Rectal smooth muscle tissue (tissue), 1 donor: Measurements from ENCODE around the gene EIF2B5.
"Not testable (repeated sequence)": the region's sequence is repeated elsewhere in the genome, so short reads cannot be mapped to it uniquely, and the experiment has no call there.

Source experiments
- H3K27ac ChIP-seq: one replicate; pipeline ENCODE4 v1.7.0; 2013; ENCODE audit warnings: low read depth, low read length, inconsistent platforms
- H3K27me3 ChIP-seq: one replicate; pipeline ENCODE4 v1.7.0; 2013; ENCODE audit warnings: low read length; ENCODE audit not compliant: control insufficient read depth, insufficient read depth
- H3K36me3 ChIP-seq: one replicate; pipeline ENCODE4 v1.7.0; 2013; ENCODE audit warnings: low read length; ENCODE audit not compliant: control insufficient read depth, insufficient read depth
- H3K4me1 ChIP-seq: one replicate; pipeline ENCODE4 v1.7.0; 2013; ENCODE audit warnings: low read length; ENCODE audit not compliant: control insufficient read depth, insufficient read depth
- H3K4me3 ChIP-seq: one replicate; pipeline ENCODE4 v1.7.0; 2013; ENCODE audit warnings: low read length
- H3K9ac ChIP-seq: one replicate; pipeline ENCODE4 v1.7.0; 2013; ENCODE audit warnings: low read length

Gene EIF2B5

GRCh38 chr3:184132945-184133344, 2.2 kb upstream of the EIF2B5 start:
- H3K27ac ChIP-seq: no peak overlapping the region

DNA sequence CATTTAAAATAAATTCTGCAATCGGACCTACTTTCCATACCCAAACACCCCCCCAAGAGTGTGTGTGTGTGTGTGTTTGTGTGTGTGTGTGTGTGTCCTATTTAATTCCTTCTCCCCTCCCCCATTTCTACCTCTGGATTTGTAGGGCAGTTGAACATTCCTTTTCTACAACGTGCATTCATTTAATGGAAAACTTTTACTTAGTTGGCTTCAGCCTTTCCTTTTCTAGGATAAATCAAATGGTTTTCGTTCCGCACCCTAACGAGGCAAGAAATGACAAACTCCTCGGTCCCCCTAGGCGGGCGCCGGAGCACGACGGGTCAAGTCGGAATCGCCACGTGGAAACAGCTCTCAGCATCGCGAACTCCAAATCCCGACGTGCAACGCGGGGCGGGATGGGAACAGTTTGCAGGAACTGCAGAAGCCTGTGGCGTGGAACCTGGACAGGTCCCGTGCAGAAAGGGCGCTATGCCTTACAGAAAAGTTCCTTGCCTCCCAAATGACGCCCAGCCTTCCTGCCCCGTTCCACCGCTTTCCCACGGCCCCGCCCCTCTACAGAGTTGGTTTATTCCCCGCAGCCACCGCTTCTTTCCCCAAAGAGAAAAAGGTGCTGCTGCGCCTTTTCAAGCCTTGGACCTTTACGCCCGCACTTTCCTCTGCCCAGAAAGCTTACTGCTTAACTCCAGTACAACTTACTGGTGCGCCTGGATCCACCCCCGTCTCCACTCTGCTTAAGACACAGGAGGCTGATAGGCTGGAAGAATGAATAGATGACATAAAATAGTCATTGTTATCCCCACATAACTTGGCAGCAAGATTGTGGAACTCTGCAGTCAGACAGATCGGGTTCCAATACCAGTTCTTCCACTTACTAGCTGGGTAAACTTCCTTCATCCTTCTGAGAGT, 1.1 kb upstream of the EIF2B5 start:
- H3K4me3 ChIP-seq: peak overlapping the region; percentile 88
- peaks cover 6% of the 10 kb centered on the region for H3K4me1 ChIP-seq
- no peaks in the 10 kb centered on the region for H3K27me3 ChIP-seq
- peak overlapping the region; percentile 86 for H3K27ac ChIP-seq
- peak overlapping the region; percentile 87 for H3K9ac ChIP-seq
- H3K36me3 ChIP-seq: no peaks in the 10 kb centered on the region

More at GRCh38 chr3:184132945-184133344, 2.2 kb upstream of the EIF2B5 start:
- H3K36me3 ChIP-seq: no peaks in the 10 kb centered on the region
- H3K9ac ChIP-seq: no peak overlapping the region
- H3K4me1 ChIP-seq: peaks cover 6% of the 10 kb centered on the region
- no peaks in the 10 kb centered on the region for H3K27me3 ChIP-seq
- H3K4me3 ChIP-seq: no peak overlapping the region

DNA sequence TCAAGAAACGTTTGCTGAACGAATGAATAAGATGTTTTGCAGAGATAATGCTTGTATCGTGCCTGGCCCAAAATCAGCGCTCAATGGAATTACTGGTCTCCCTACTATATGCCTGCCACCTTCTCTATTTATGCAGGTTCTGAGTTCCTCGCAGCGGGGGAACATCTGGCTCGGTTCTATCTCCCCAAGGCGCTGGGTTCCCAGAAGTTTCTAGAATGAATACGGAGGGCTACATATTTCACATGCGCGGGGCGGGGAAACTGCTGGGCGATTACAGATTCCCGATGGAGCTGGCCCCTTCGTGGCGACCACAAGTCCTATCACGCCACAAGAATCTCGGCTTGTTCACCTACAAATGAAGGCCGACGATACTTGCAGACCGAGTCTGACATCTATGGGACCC, 411 bp upstream of the EIF2B5 start:
- H3K36me3 ChIP-seq: no peaks in the 10 kb centered on the region
- H3K9ac ChIP-seq: peak overlapping the region; percentile 87
- H3K27me3 ChIP-seq: no peaks in the 10 kb centered on the region

GRCh38 chr3:184135911-184136260, 728 bp downstream of the EIF2B5 start:
- Histone ChIP-seq H3K27ac (peak overlapping the region; percentile 86), H3K36me3 (peaks cover 6% of the 10 kb centered on the region)

More for the DNA sequence above, 411 bp upstream of the EIF2B5 start:
- H3K27ac ChIP-seq: peak overlapping the region; percentile 86
- H3K4me1 ChIP-seq: peaks cover 6% of the 10 kb centered on the region
- H3K4me3 ChIP-seq: peak overlapping the region; percentile 88

DNA sequence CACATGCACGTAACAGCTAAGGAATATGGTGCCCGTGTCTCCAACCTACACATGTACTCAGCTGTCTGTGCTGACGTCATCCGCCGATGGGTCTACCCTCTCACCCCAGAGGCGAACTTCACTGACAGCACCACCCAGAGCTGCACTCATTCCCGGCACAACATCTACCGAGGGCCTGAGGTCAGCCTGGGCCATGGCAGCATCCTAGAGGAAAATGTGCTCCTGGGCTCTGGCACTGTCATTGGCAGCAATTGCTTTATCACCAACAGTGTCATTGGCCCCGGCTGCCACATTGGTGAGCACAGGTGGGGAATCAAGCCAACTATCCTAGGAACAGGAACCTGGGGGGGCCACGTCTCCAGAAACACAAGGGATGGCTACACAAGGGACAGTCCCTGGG, 5.3 kb downstream of the EIF2B5 start:
- H3K27ac ChIP-seq: no peak overlapping the region
- no peak overlapping the region for H3K9ac ChIP-seq
- peaks cover 44% of the 10 kb centered on the region for H3K36me3 ChIP-seq
- H3K27me3 ChIP-seq: no peaks in the 10 kb centered on the region
- H3K4me3 ChIP-seq: no peak overlapping the region
- H3K4me1 ChIP-seq: peaks cover 6% of the 10 kb centered on the region

More at GRCh38 chr3:184135911-184136260, 728 bp downstream of the EIF2B5 start:
- H3K27me3 ChIP-seq: no peaks in the 10 kb centered on the region
- peak overlapping the region; percentile 88 for H3K4me3 ChIP-seq
- peaks cover 6% of the 10 kb centered on the region for H3K4me1 ChIP-seq
- H3K9ac ChIP-seq: peak overlapping the region; percentile 47

- H3K4me3 ChIP-seq: no peak overlapping the region
- H3K4me1 ChIP-seq: no peaks in the 10 kb centered on the region
- no peaks in the 10 kb centered on the region for H3K27me3 ChIP-seq
- no peak overlapping the region for H3K27ac ChIP-seq
- H3K9ac ChIP-seq: no peak overlapping the region
- peaks cover 49% of the 10 kb centered on the region for H3K36me3 ChIP-seq
These were observed 7.0 kb downstream of the EIF2B5 start for GRCh38 chr3:184142199-184142598.

- Histone ChIP-seq H3K9ac (no peak overlapping the region), H3K4me1 (no peaks in the 10 kb centered on the region), H3K4me3 (no peak overlapping the region), H3K27ac (no peak overlapping the region), H3K36me3 (peaks cover 49% of the 10 kb centered on the region), H3K27me3 (no peaks in the 10 kb centered on the region)
These were observed 8.2 kb downstream of the EIF2B5 start for GRCh38 chr3:184143327-184143726.

DNA sequence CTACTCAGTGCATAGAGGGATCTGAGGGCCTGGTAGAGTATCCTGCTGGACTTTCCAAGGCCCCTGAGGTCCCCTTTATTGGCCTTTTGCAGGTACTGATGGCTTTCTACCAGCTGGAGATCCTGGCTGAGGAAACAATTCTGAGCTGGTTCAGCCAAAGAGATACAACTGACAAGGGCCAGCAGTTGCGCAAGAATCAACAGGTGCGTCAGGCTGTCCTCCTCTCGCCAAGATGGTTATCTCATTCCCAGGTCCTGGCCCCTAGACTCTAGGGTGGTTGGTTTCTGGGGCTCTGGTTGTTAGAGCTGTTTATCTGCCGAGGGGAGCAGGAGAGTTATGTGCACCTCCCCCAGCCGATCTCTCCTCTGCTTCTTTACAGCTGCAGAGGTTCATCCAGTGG, 9.3 kb downstream of the EIF2B5 start:
- H3K27me3 ChIP-seq: no peaks in the 10 kb centered on the region
- no peak overlapping the region for H3K9ac ChIP-seq
- H3K4me1 ChIP-seq: no peaks in the 10 kb centered on the region
- H3K4me3 ChIP-seq: no peak overlapping the region
- peaks cover 49% of the 10 kb centered on the region for H3K36me3 ChIP-seq
- no peak overlapping the region for H3K27ac ChIP-seq

DNA sequence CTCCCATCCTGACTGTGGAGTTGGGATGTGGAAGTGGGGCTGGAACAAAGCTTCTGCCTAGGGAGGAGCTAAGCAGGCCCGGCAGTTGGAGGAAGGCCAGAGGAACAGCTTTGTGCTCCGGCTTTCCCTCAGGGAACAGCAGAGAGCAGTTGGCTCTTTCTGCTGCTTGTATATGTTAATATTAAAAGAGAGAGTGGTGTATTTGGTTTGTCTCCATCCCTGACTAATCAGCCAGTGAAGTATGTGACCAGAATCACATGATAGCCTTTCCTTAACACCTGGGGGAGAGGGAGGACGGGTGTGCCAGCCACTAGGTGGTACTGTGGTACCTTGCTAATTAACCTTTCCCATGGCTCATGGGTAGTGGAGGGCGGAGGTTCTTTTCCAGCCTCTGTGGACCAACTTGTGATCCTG, 10.0 kb downstream of the EIF2B5 start:
- H3K9ac ChIP-seq: no peak overlapping the region
- H3K27ac ChIP-seq: no peak overlapping the region

GRCh38 chr3:184145751-184146270, 10.7 kb downstream of the EIF2B5 start:
- Histone ChIP-seq H3K4me3 (no peak overlapping the region), H3K36me3 (peaks cover 43% of the 10 kb centered on the region), H3K4me1 (no peaks in the 10 kb centered on the region), H3K27me3 (no peaks in the 10 kb centered on the region), H3K27ac (no peak overlapping the region), H3K9ac (no peak overlapping the region)

More for the DNA sequence above, 10.0 kb downstream of the EIF2B5 start:
- Histone ChIP-seq H3K4me1 (no peaks in the 10 kb centered on the region), H3K27me3 (no peaks in the 10 kb centered on the region), H3K36me3 (peaks cover 48% of the 10 kb centered on the region), H3K4me3 (no peak overlapping the region)

DNA sequence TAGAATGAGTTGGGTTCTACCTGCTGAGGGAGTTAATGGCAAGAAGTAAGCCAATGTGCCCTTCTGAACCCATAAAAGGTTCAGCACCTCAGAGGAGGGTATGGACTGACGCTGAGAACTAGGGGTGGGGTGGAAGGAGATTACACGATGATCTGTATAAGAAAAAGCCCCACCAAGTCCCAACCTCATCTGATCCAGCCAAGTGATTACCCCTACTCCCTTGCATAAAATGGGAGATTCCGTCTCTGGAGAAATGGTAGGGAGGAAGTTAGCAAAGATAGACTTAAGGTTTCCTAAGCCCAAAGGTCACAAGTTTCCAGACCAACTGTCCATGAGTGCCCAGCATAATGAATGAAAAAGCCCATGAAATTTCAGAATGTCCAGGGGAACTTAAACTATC, 12.9 kb downstream of the EIF2B5 start:
- H3K27me3 ChIP-seq: no peaks in the 10 kb centered on the region
- H3K9ac ChIP-seq: no peak overlapping the region
- no peaks in the 10 kb centered on the region for H3K4me1 ChIP-seq
- no peak overlapping the region for H3K27ac ChIP-seq
- H3K4me3 ChIP-seq: no peak overlapping the region
- peaks cover 27% of the 10 kb centered on the region for H3K36me3 ChIP-seq

GRCh38 chr3:184149123-184149522, 14.0 kb downstream of the EIF2B5 start:
- Histone ChIP-seq H3K36me3 (peaks cover 16% of the 10 kb centered on the region), H3K27ac (no peak overlapping the region), H3K27me3 (no peaks in the 10 kb centered on the region), H3K4me1 (no peaks in the 10 kb centered on the region), H3K9ac (no peak overlapping the region), H3K4me3 (no peak overlapping the region)

DNA sequence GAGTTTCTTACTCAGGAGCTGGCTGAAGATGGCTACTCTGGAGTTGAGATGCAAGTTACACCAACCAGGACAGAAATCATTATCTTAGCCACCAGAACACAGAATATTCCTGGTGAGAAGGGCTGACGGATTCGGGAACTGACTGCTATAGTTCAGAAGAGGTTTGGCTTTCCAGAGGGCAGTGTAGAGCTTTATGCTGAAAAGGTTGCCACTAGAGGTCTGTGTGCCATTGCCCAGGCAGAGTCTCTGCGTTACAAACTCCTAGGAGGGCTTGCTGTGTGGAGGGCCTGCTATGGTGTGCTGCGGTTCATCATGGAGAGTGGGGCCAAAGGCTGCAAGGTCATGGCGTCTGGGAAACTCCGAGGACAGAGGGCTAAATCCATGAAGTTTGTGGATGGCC, 14.6 kb downstream of the EIF2B5 start:
- not testable (repeated sequence) for H3K36me3 ChIP-seq, H3K27ac ChIP-seq, H3K9ac ChIP-seq, H3K4me1 ChIP-seq, H3K27me3 ChIP-seq, H3K4me3 ChIP-seq
